ENCODE results near the gene MCC. TPM values are rescaled to one million over a fixed set of nuclear protein-coding genes. Genes with fewer than 3 reads are reported as not detected.

The MCC gene
- total RNA-seq, 4 donors from 2014 or later, result 5.1 to 22.3 (median 13.0) TPM

GRCh38 chr5:113100981-113101380, 387.3 kb downstream of the MCC start:
- no peaks in the 10 kb centered on the region for H3K4me1 ChIP-seq
- no peak for DNase-seq
- WGBS, 2 donors, result 93 to 100% methylated on average over 2 of the region's 2 CpGs
- TF ChIP-seq, protein P1, sequence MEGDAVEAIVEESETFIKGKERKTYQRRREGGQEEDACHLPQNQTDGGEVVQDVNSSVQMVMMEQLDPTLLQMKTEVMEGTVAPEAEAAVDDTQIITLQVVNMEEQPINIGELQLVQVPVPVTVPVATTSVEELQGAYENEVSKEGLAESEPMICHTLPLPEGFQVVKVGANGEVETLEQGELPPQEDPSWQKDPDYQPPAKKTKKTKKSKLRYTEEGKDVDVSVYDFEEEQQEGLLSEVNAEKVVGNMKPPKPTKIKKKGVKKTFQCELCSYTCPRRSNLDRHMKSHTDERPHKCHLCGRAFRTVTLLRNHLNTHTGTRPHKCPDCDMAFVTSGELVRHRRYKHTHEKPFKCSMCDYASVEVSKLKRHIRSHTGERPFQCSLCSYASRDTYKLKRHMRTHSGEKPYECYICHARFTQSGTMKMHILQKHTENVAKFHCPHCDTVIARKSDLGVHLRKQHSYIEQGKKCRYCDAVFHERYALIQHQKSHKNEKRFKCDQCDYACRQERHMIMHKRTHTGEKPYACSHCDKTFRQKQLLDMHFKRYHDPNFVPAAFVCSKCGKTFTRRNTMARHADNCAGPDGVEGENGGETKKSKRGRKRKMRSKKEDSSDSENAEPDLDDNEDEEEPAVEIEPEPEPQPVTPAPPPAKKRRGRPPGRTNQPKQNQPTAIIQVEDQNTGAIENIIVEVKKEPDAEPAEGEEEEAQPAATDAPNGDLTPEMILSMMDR (IDR thresholded peaks at IDR 0.05), result no peak
- TF ChIP-seq POLR2A (IDR thresholded peaks at IDR 0.05), result no peak
- H3K9me3 ChIP-seq, result no peaks in the 10 kb centered on the region
- H3K36me3 ChIP-seq, result no peaks in the 10 kb centered on the region
- no peak overlapping the region for H3K4me3 ChIP-seq (replicated peaks in 1 of 3)
- intact Hi-C loops (cut with DNase I), result no loop called here
- H3K27me3 ChIP-seq, result no peaks in the 10 kb centered on the region
- H3K27ac ChIP-seq, result no peak overlapping the region

GRCh38 chr5:113099822-113100221, 388.4 kb downstream of the MCC start:
- WGBS, 2 donors, result 95 to 98% methylated on average over 4 of the region's 4 CpGs
- no peaks in the 10 kb centered on the region for H3K4me1 ChIP-seq
- H3K9me3 ChIP-seq, result no peaks in the 10 kb centered on the region
- intact Hi-C loops (cut with DNase I), result no loop called here
- TF ChIP-seq, protein P1 (IDR thresholded peaks at IDR 0.05), result no peak
- TF ChIP-seq POLR2A (IDR thresholded peaks at IDR 0.05), result no peak
- no peaks in the 10 kb centered on the region for H3K36me3 ChIP-seq
- H3K27me3 ChIP-seq, result no peaks in the 10 kb centered on the region
- DNase-seq, result no peak
- H3K4me3 ChIP-seq (replicated peaks in 1 of 3), result no peak overlapping the region
- no peak overlapping the region for H3K27ac ChIP-seq

- intact Hi-C loops (cut with DNase I), result no loop called here
- DNase-seq, result no peak
- no peak overlapping the region for H3K4me3 ChIP-seq (replicated peaks in 1 of 3)
- 50 to 66% methylated on average over 3 of the region's 3 CpGs for WGBS, 2 donors
- no peaks in the 10 kb centered on the region for H3K4me1 ChIP-seq
- H3K9me3 ChIP-seq, result no peaks in the 10 kb centered on the region
- no peaks in the 10 kb centered on the region for H3K27me3 ChIP-seq
- H3K36me3 ChIP-seq, result no peaks in the 10 kb centered on the region
- H3K27ac ChIP-seq, result no peak overlapping the region
- no peak for TF ChIP-seq POLR2A (IDR thresholded peaks at IDR 0.05)
- TF ChIP-seq, protein P1 (IDR thresholded peaks at IDR 0.05), result no peak
These were observed 389.9 kb downstream of the MCC start for GRCh38 chr5:113098378-113098777.

DNA sequence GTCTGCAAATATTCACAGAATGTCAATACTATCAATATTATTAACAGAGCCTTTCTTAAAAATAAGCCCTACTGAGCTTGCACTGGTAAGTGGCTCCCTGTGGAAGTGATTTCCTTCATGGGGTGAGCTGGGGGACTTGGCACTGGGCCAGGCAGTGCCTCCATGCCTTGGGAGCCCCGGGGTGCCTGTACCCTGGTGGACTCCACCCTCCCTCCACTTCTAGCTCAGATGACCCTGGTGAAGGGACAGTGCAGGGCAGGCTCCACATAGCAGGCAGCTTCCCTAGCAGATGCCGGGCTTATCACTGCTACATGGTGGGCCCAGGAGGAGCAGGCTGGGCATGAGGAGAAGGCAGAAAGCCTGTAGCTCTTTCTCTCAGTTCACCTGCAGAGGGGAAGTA, 392.4 kb downstream of the MCC start:
- intact Hi-C loops (cut with DNase I), result no loop called here
- Histone ChIP-seq H3K27me3 (no peaks in the 10 kb centered on the region), H3K36me3 (no peaks in the 10 kb centered on the region), H3K4me1 (no peaks in the 10 kb centered on the region), H3K4me3 (replicated peaks in 1 of 3) (no peak overlapping the region), H3K9me3 (no peaks in the 10 kb centered on the region), H3K27ac (no peak overlapping the region)
- no peak for TF ChIP-seq POLR2A (IDR thresholded peaks at IDR 0.05)
- no peak for DNase-seq
- WGBS, 2 donors, result 75 to 93% methylated on average over 1 to 2 of the region's 2 CpGs

DNA sequence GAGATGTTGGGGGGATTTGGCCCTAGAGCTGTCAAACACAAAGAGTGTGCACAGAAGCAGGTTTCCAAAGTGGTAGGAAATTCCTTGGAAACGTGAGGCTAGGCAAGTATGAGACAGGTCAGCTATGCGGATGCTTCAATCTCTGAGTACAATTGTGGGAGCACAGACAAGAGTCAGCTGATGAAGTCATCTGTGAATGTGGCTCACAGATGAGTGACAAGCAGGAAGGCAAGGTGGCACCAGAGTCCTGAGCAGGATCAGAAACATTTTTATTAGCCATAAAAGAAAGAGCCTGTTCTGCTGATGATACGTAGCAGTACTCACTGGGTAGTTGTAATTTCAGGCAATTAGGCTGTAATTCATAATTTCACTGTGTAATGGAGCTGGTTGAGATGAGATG, 394.7 kb downstream of the MCC start:
- peaks cover 4 to 9% of the 10 kb centered on the region in 2 donors for H3K4me1 ChIP-seq
- intact Hi-C loops (cut with DNase I), result no loop called here
- WGBS, 2 donors, result 84% methylated on average over 3 of the region's 3 CpGs
- H3K27me3 ChIP-seq, result no peaks in the 10 kb centered on the region
- TF ChIP-seq, protein P1 (IDR thresholded peaks at IDR 0.05), result no peak
- TF ChIP-seq POLR2A (IDR thresholded peaks at IDR 0.05), result no peak
- H3K9me3 ChIP-seq, result no peaks in the 10 kb centered on the region
- H3K36me3 ChIP-seq, result no peaks in the 10 kb centered on the region
- H3K4me3 ChIP-seq (replicated peaks in 1 of 3), result no peak overlapping the region
- no peak for DNase-seq
- no peak overlapping the region for H3K27ac ChIP-seq

- intact Hi-C loops (cut with DNase I), result no loop called here
- Histone ChIP-seq H3K4me3 (replicated peaks in 1 of 3) (no peak overlapping the region), H3K9me3 (no peaks in the 10 kb centered on the region), H3K36me3 (no peaks in the 10 kb centered on the region), H3K27ac (no peak overlapping the region), H3K27me3 (no peaks in the 10 kb centered on the region), H3K4me1 (peaks cover 4 to 9% of the 10 kb centered on the region in 2 donors)
- no peak for TF ChIP-seq POLR2A (IDR thresholded peaks at IDR 0.05)
- TF ChIP-seq, protein P1 (IDR thresholded peaks at IDR 0.05), result no peak
- 60 to 61% methylated on average over 4 of the region's 4 CpGs for WGBS, 2 donors
- no peak for DNase-seq
These were observed 395.6 kb downstream of the MCC start for GRCh38 chr5:113092683-113093082.

Measured in thyroid gland (tissue), 4 donors.